GM12874 (cell line): ENCODE measurements around the gene PLEKHA5.

Experiments used
- CTCF ChIP-seq: IDR thresholded peaks from 2 replicates; pipeline ENCODE4 v1.5.1; 2011; ENCODE audit warnings: low read depth, mild to moderate bottlenecking, control low read depth, low read length, moderate library complexity; ENCODE audit not compliant: insufficient read depth

Gene PLEKHA5

DNA sequence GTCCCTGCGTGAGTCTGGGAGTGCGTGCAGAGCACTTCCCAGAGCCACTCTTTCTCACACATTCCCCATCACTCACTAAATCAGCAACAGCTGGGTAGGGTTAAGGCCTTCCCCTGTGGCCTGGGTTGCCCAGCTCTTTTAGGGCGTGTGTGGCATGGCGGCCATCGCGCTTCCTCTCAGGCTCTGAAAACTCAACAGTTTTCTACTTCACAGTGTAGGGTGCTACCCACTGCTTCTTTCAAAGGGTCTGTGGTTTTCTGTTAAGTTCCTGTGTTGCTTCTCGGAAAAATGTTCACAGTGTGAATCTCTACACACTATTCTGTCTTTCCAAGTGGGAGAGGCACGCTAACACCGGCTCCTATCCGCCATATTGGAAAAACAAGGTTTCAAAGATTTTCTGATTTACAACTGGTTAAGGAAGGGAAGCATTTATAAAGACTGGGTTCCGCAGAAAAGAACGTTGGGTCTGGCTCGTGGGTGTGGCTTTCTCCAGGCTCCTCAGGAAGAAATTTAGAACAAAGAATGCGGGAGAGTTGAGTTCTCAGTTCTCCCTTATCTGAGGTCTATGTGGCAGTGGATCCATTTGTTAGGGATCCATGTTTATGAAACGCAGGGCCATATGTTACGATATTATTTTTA, 274.8 kb downstream of the PLEKHA5 start:
- TF ChIP-seq CTCF: no peak

DNA sequence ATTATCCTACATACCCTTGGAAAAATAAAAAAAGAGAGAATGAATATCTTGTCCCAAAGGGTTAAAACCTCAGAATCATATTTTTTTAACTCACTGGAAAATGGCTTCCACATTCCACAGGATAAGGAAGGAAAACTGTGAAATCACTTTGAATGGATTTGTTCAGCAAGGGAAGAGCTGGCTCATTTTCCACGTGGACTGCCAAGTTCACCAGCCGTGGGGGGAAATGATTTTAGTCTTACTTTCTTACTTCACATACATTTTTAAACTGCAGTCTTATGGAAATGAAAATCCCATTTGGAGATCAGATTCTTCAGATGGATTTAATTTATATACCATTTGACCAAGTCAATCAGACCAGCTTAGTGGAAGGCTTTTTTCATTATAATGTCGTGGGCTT, 279.8 kb downstream of the PLEKHA5 start:
- no peak for TF ChIP-seq CTCF

GRCh38 chr12:19410211-19410610, 280.7 kb downstream of the PLEKHA5 start:
- no peak for TF ChIP-seq CTCF

GRCh38 chr12:19410629-19411185, 281.2 kb downstream of the PLEKHA5 start:
- no peak for TF ChIP-seq CTCF

GRCh38 chr12:19411234-19412204, 282.0 kb downstream of the PLEKHA5 start:
- TF ChIP-seq CTCF: no peak

DNA sequence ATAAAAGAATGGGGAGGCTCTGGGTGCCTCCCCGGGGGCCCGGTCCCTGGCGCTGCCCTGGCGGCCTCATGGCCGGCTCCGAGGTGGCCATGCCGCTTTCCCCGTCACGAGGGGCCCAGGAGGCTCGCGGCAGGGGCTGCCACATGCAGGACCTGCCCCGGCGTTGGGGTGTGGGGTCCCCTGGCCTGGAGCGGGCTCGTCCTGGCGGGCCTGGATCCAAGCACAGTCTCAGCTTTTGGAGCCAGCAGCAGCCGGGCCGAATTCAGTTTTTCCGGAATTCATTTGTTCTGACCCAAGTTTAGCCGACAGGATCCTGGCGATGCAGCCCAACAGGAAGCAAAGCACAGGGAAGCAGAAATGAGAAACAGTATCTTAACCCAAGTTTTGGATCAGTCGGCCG, 283.3 kb downstream of the PLEKHA5 start:
- no peak for TF ChIP-seq CTCF

- no peak for TF ChIP-seq CTCF
These were observed 286.0 kb downstream of the PLEKHA5 start for GRCh38 chr12:19415563-19415962.
